Measurements from ENCODE around the gene LDLR. TPM values are rescaled to one million over a fixed set of nuclear protein-coding genes. Genes with fewer than 3 reads are reported as not detected.
"Not testable (repeated sequence)": the region's sequence is repeated elsewhere in the genome, so short reads cannot be mapped to it uniquely, and the experiment has no call there.

LDLR gene
- total and polyA plus RNA-seq, 2 donors (not counting 3 experiments of a cell fraction or from before 2014, with no cell fraction given) = 142 to 174 TPM

DNA sequence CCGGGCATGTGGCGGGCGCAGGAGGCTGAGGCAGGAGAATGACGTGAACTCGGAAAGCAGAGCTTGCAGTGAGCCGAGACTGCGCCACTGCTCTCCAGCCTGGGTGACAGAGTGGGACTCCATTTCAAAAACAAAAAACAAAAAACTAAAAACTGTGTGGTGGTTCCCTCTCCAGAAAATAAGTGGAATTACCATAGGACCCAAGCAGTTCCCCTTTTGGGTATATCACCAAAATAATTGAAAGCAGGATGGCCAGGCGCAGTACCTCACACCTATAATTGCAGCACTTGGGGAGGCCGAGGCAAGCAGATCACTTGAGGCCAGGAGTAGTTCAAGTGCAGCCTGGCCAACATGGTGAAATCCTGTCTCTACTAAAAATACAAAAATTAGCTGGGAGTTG is 15.7 kb upstream of the LDLR start:
- dilution Hi-C loops (cut with MboI; ENCODE audit: extremely low pct_ligation_motif_present, low sequenced_read_pairs) (no loop called here), intact Hi-C loops (cut with micrococcal nuclease) (no loop called here)
- no peaks in the 10 kb centered on the region for H3K27me3 ChIP-seq (ENCODE audit: control insufficient read depth in 2 of 2, insufficient read depth in 2 of 2, low read length in 2 of 2)
- no peaks in the 10 kb centered on the region for H3K79me2 ChIP-seq (ENCODE audit: control insufficient read depth, insufficient read depth, low read length)
- no TSS peak for BruUV-seq (replicated peaks)
- TF ChIP-seq POLR2AphosphoS5 (IDR thresholded peaks at IDR 0.05; ENCODE audit: insufficient read depth, low read depth, low read length) (no peak), JUN (IDR thresholded peaks at IDR 0.05; ENCODE audit: borderline replicate concordance, insufficient read depth, insufficient read length, low read depth) (no peak), GATA2 (IDR thresholded peaks at IDR 0.05; ENCODE audit: insufficient read depth, insufficient read length, low read depth, low read length) (no peak)
- TF ChIP-seq, protein P1, sequence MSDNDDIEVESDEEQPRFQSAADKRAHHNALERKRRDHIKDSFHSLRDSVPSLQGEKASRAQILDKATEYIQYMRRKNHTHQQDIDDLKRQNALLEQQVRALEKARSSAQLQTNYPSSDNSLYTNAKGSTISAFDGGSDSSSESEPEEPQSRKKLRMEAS (IDR thresholded peaks at IDR 0.05; ENCODE audit: insufficient read depth, insufficient read length) = no peak
- H3K9ac ChIP-seq (replicated peaks; ENCODE audit: extremely low read depth, insufficient read depth, low read length) = no peak overlapping the region
- DNase-seq (ENCODE audit: low read depth, low spot score) (no peak), FAIRE-seq (no peak)
- no peak overlapping the region for H3K4me3 ChIP-seq (replicated peaks in 1 of 3; ENCODE audit: insufficient read depth in 1 of 3, low read depth in 1 of 3, low read length in 3 of 3)
- no peak overlapping the region for H2AFZ ChIP-seq (ENCODE audit: low read depth, low read length)
- no peak overlapping the region for H3K4me2 ChIP-seq (ENCODE audit: insufficient read depth, low read length)
- H3K27ac ChIP-seq (ENCODE audit: insufficient read depth, low read depth, low read length) = no peak overlapping the region
- no peaks in the 10 kb centered on the region for H3K9me1 ChIP-seq (replicated peaks; ENCODE audit: control insufficient read depth, extremely low read depth, insufficient read depth, low read length)
- no peaks in the 10 kb centered on the region for H4K20me1 ChIP-seq (replicated peaks; ENCODE audit: control insufficient read depth, extremely low read depth, insufficient read depth, low read length)
- no peaks in the 10 kb centered on the region for H3K36me3 ChIP-seq (ENCODE audit: control insufficient read depth in 2 of 2, extremely low read depth in 1 of 2, insufficient read depth in 2 of 2, low read length in 2 of 2)
- ChIA-PET POLR2A (no interaction called here), CTCF (interaction anchor here (1.4 kb wide), 1 partner anchor 38 kb away, joined by 3 read pairs; no protein-coding TSS in a partner anchor)
- H3K4me1 ChIP-seq (ENCODE audit: control insufficient read depth, extremely low read depth, insufficient read depth, low read length) = peaks cover 4% of the 10 kb centered on the region
- no peaks in the 10 kb centered on the region for H3K9me3 ChIP-seq (replicated peaks; ENCODE audit: control insufficient read depth, insufficient read depth, low read length)

DNA sequence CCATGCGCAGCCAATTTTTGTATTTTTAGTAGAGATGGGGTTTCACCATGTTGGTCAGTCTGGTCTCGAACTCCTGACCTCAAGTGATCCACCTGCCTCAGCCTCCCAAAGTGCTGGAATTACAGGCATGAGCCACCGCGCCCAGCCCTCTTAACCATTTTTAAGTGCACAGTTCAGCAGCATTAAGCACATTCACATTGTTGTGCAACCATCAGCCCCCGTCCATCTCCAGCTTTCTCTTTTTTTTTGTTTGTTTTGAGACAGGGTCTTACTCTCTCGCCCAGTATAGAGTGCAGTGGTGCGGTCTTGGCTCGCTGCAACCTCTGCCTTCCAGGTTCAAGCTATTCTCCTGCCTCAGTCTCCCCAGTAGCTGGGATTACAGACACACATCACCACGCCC is 12.5 kb upstream of the LDLR start:
- H3K27me3 ChIP-seq (ENCODE audit: control insufficient read depth in 2 of 2, insufficient read depth in 2 of 2, low read length in 2 of 2); H3K36me3 ChIP-seq (ENCODE audit: control insufficient read depth in 2 of 2, extremely low read depth in 1 of 2, insufficient read depth in 2 of 2, low read length in 2 of 2); H3K9me1 ChIP-seq (replicated peaks; ENCODE audit: control insufficient read depth, extremely low read depth, insufficient read depth, low read length); H3K79me2 ChIP-seq (ENCODE audit: control insufficient read depth, insufficient read depth, low read length); H3K4me3 ChIP-seq (replicated peaks in 1 of 3; ENCODE audit: insufficient read depth in 1 of 3, low read depth in 1 of 3, low read length in 3 of 3); H3K27ac ChIP-seq (ENCODE audit: insufficient read depth, low read depth, low read length); FAIRE-seq; H2AFZ ChIP-seq (ENCODE audit: low read depth, low read length); POLR2A ChIA-PET; H3K9me3 ChIP-seq (replicated peaks; ENCODE audit: control insufficient read depth, insufficient read depth, low read length); dilution Hi-C loops (cut with MboI; ENCODE audit: extremely low pct_ligation_motif_present, low sequenced_read_pairs); H3K4me1 ChIP-seq (ENCODE audit: control insufficient read depth, extremely low read depth, insufficient read depth, low read length); intact Hi-C loops (cut with micrococcal nuclease); H4K20me1 ChIP-seq (replicated peaks; ENCODE audit: control insufficient read depth, extremely low read depth, insufficient read depth, low read length); BruUV-seq (replicated peaks); H3K4me2 ChIP-seq (ENCODE audit: insufficient read depth, low read length); DNase-seq (ENCODE audit: low read depth, low spot score); H3K9ac ChIP-seq (replicated peaks; ENCODE audit: extremely low read depth, insufficient read depth, low read length): not testable (repeated sequence)
- CTCF ChIA-PET = interaction anchor here (1.1 kb wide), 1 partner anchor 9 kb away, joined by 4 read pairs; no protein-coding TSS in a partner anchor

Data from endothelial cell of umbilical vein (primary cell).